BJ (cell line): Measurements from ENCODE around the gene TNFRSF13B. TPM values are rescaled to one million over a fixed set of nuclear protein-coding genes. Genes with fewer than 3 reads are reported as not detected.

Experiments used
- CTCF ChIA-PET: fragments of 350-600 bp; formaldehyde crosslinking; extraction: SDS; loops from one replicate; lab custom pipeline; 2021; ENCODE audit warnings: antibody characterized with exemption, inconsistent platforms; lab: Yijun Ruan, JAX
- POLR2A ChIA-PET: fragments of 300-600 bp; sonication (Branson Sonifier 250); formaldehyde crosslinking; extraction: SDS; loops from one replicate; lab custom pipeline; 2021; ENCODE audit warnings: antibody characterized with exemption; lab: Charles Lee
- DNase-seq: peaks from one replicate; pipeline ENCODE4 v3.0.0-alpha.2; 2011; ENCODE audit warnings: low read depth
- H3K27me3 ChIP-seq: 2 replicates; pipeline ENCODE4 v1.6.0; 2011; ENCODE audit warnings: low read length; ENCODE audit not compliant: control insufficient read depth, insufficient read depth
- H3K36me3 ChIP-seq: 2 replicates; pipeline ENCODE4 v1.5.1; 2011; ENCODE audit warnings: low read length; ENCODE audit not compliant: control insufficient read depth, insufficient read depth
- H3K4me3 ChIP-seq: 2 replicates; pipeline ENCODE4 v1.5.1; 2011; ENCODE audit warnings: low read depth, mild to moderate bottlenecking, control low read depth, low read length
- polyA plus RNA-seq: library from polyadenylated mRNA; depleted of rRNA; stranded (reverse); fragments of >200 nt; gene quantifications from 2 replicates; pipeline ENCODE4 v1.2.3, GENCODE V29; 2011
- TF ChIP-seq, protein P1 (sequence below): IDR thresholded peaks from 2 replicates; pipeline ENCODE4 v1.5.1; 2011; ENCODE audit warnings: low read depth, mild to moderate bottlenecking, control low read depth, inconsistent platforms, low read length, moderate library complexity; ENCODE audit not compliant: insufficient read depth

Gene TNFRSF13B
- polyA plus RNA-seq, 1 experiment = not detected

DNA sequence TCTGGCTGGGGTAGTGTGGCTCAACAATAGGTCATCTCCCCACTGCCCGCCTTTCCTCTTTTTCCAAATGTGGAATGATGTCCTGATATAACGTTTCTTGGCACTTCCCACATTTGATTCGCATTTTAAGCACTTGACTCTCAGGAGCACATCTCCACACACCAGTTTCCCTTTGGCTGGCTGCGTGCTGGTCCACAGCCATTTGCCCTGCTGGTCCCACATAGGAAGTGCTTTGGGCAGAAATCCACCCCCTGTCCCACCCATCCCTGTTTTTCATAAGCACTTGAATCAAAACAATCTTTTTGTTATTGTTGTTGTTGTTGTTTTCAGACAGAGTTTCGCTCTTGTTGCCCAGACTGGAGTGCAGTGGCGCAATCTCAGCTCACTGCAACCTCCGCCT lies 24.0 kb upstream of the TNFRSF13B start:
- POLR2A ChIA-PET = no interaction called here
- Histone ChIP-seq H3K36me3 (no peaks in the 10 kb centered on the region), H3K27me3 (peaks cover 5% of the 10 kb centered on the region), H3K4me3 (no peak overlapping the region)
- CTCF ChIA-PET = no interaction called here
- DNase-seq = no peak
- TF ChIP-seq, protein P1, sequence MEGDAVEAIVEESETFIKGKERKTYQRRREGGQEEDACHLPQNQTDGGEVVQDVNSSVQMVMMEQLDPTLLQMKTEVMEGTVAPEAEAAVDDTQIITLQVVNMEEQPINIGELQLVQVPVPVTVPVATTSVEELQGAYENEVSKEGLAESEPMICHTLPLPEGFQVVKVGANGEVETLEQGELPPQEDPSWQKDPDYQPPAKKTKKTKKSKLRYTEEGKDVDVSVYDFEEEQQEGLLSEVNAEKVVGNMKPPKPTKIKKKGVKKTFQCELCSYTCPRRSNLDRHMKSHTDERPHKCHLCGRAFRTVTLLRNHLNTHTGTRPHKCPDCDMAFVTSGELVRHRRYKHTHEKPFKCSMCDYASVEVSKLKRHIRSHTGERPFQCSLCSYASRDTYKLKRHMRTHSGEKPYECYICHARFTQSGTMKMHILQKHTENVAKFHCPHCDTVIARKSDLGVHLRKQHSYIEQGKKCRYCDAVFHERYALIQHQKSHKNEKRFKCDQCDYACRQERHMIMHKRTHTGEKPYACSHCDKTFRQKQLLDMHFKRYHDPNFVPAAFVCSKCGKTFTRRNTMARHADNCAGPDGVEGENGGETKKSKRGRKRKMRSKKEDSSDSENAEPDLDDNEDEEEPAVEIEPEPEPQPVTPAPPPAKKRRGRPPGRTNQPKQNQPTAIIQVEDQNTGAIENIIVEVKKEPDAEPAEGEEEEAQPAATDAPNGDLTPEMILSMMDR = no peak

DNA sequence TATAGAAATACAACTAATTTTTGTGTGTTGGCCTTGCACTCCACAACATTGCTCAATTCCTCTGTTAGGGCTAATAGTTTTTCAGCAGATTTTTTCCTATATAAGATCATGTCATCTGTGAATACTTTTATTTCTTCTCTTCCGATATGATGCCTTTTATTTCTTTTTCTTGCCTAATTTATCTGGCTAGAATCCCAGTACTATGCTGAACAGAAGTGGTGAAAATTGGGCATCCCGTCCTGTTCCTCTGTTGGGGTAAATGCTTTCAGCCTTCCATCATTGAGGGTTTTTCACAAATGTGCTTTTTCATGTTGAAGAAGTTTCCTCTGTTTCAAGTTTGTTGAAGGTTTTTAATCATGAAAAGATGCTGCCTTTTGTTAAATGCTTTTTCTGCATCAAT lies 22.7 kb upstream of the TNFRSF13B start:
- CTCF ChIA-PET = no interaction called here
- peaks cover 1% of the 10 kb centered on the region; the same call in 1 of the 2 replicates for H3K27me3 ChIP-seq
- DNase-seq = no peak

DNA sequence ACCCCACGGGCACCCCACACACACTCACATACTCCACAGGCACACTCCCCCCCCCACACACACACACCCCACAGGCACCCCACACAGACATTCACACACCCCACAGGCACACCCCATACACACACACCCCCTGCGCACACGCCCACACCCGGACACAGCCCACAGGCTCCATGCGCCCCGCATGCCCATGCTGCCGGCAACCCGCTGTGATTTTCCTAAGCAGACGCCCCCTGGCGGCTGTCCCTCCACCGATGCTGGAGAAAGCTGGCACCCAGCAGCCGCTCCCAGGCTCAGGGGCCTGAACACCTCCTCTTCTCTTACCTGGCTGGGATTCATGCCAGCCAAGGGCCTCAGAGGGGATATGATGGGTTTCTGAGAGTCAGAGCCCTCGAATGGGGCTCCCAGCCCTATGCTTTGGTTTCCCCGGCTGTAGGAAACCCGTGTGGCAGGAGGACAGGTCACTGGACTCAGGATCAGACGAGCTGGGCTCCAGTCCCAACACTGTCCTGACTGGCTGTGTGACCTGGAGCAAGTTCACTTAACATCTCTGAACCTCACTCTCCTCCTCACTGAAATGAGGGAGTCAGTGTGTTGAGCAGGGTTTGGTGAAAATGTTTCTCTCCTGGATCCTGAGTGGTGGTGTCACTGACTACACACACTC lies 19.6 kb upstream of the TNFRSF13B start:
- TF ChIP-seq, protein P1 = peak; percentile 92
- POLR2A ChIA-PET = no interaction called here

More for the DNA sequence above, 22.7 kb upstream of the TNFRSF13B start:
- Histone ChIP-seq H3K36me3 (no peaks in the 10 kb centered on the region), H3K4me3 (no peak overlapping the region)
- POLR2A ChIA-PET = interaction anchor here (0.7 kb wide), 1 partner anchor 279 kb away, joined by 3 read pairs; no protein-coding TSS in a partner anchor
- TF ChIP-seq, protein P1 = no peak

DNA sequence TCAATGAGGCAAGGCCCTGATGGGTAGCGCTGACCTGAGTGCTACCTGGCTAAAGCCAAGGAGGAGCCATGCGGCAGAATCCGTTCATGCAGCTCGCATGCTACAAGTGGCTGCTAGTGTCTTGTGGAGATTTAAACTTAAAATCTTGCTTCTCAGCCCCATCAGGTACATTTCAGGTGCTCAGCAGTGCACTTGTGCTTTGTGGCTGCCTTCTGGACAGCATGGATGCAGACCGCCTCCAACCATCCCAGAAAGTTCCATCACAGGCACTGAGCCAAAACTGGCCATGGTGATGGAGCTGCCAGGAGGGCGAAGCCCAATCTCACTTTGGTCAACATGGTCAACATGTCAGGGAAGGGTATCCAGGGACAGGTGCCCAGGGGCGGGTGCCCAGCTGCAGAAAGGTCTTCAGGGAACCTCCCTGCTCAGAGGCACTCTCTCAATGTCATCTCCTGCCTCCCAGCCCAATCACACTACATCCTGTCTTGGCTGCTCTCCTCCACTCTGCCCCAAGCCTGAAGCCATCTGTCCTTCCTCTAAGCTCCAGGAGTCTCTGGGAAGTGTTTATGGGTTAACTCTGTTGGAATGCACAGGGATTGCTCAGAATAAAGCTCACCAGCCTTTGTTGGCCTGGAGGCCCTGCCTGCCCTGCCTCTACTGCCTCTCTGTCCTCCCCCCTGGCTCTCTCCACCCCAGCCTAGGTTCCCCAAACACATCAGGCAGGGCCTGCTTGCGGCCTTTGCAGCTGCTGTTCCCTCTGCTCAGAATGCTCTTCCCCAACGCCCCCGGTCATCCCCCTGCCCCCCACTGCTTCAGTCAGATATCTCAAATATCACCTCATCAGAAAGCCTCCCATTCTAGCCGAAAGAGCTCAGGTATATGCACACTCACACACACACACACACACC lies 18.3 kb upstream of the TNFRSF13B start:
- TF ChIP-seq, protein P1 = no peak
- peak; percentile 26 for DNase-seq
- ChIA-PET POLR2A (no interaction called here), CTCF (interaction anchor here (0.6 to 6.3 kb wide), 8 partner anchors 9 to 229 kb away, joined by 3 to 52 read pairs (median 4); no protein-coding TSS in a partner anchor)
- Histone ChIP-seq H3K4me3 (no peak overlapping the region), H3K36me3 (no peaks in the 10 kb centered on the region), H3K27me3 (no peaks in the 10 kb centered on the region)

More for the DNA sequence above, 19.6 kb upstream of the TNFRSF13B start:
- Histone ChIP-seq H3K36me3 (no peaks in the 10 kb centered on the region), H3K27me3 (peaks cover 1% of the 10 kb centered on the region; the same call in 1 of the 2 replicates), H3K4me3 (no peak overlapping the region)
- CTCF ChIA-PET = interaction anchor here (0.6 to 6.3 kb wide), 15 partner anchors 8 to 279 kb away, joined by 3 to 52 read pairs (median 3); no protein-coding TSS in a partner anchor
- no peak for DNase-seq
